Suprapubic skin (tissue), 3 donors: ENCODE data around the gene CASKIN2.
"Not testable (repeated sequence)": the region's sequence is repeated elsewhere in the genome, so short reads cannot be mapped to it uniquely, and the experiment has no call there.

ENCODE experiments used
- CTCF ChIP-seq, 2 donors: fragments of 200-600 bp in 1 of 2; fragments of 450-650 bp in 1 of 2; sonication (generic) in 1 of 2; IDR thresholded peaks; one replicate each; pipeline ENCODE4 v1.5.1; 2016 to 2019; ENCODE audit warnings: antibody characterized with exemption in 2 of 2, mild to moderate bottlenecking in 1 of 2, moderate library complexity in 1 of 2
- EP300 ChIP-seq: sonication (generic); formaldehyde crosslinking; IDR thresholded peaks from one replicate; pipeline ENCODE4 v1.6.1; 2017; ENCODE audit warnings: antibody characterized with exemption

- TF ChIP-seq CTCF (IDR thresholded peaks at IDR 0.05); EP300: not testable (repeated sequence)
Measured at GRCh38 chr17:75520413-75520812, 5.1 kb upstream of the CASKIN2 start.
